Endothelial cell of umbilical vein (primary cell): ENCODE measurements around the gene SLC6A9.

Experiments
- EZH2 ChIP-seq: IDR thresholded peaks from 2 replicates; pipeline ENCODE4 v1.6.1; 2012; ENCODE audit warnings: borderline replicate concordance, low read depth, mild to moderate bottlenecking, moderate library complexity, low read length, inconsistent platforms; ENCODE audit not compliant: severe bottlenecking
- FOS ChIP-seq: IDR thresholded peaks from 2 replicates; pipeline ENCODE4 v1.6.1; 2011; ENCODE audit warnings: mild to moderate bottlenecking, low read length, moderate library complexity, borderline replicate concordance; ENCODE audit not compliant: insufficient read depth
- GATA2 ChIP-seq: IDR thresholded peaks from 2 replicates; pipeline ENCODE4 v1.7.0; 2011; ENCODE audit warnings: low read depth, mild to moderate bottlenecking, moderate library complexity, mixed read lengths, low read length; ENCODE audit not compliant: insufficient read length, insufficient read depth
- JUN ChIP-seq: IDR thresholded peaks from 2 replicates; pipeline ENCODE4 v1.6.1; 2011; ENCODE audit warnings: borderline replicate concordance, low read depth; ENCODE audit not compliant: insufficient read length, insufficient read depth
- MYC ChIP-seq: IDR thresholded peaks from one replicate; pipeline ENCODE4 v1.6.1; 2011; ENCODE audit warnings: mild to moderate bottlenecking, low read depth, low read length
- POLR2A ChIP-seq: IDR thresholded peaks from 2 replicates; pipeline ENCODE4 v1.6.1; 2012; ENCODE audit warnings: low read depth, mild to moderate bottlenecking, control low read depth, low read length
- POLR2AphosphoS5 ChIP-seq: IDR thresholded peaks from 2 replicates; pipeline ENCODE4 v1.6.1; 2012; ENCODE audit warnings: low read depth, mild to moderate bottlenecking, control low read depth, low read length, moderate library complexity; ENCODE audit not compliant: insufficient read depth
- TF ChIP-seq, protein P1 (sequence below), 2 donors: IDR thresholded peaks; 1 replicate in 1 of 2; 2 replicates in 1 of 2; pipeline ENCODE4 v1.5.1; 2011; ENCODE audit warnings: low read length in 2 of 2, mild to moderate bottlenecking in 2 of 2, moderate library complexity in 2 of 2, control low read depth in 1 of 2, inconsistent platforms in 1 of 2, low read depth in 1 of 2; ENCODE audit not compliant: insufficient read depth in 1 of 2; ENCODE audit errors: extremely low read depth in 1 of 2
- TF ChIP-seq, protein P2 (sequence below): IDR thresholded peaks from 2 replicates; pipeline ENCODE4 v1.6.1; 2011; ENCODE audit not compliant: insufficient read depth, insufficient read length

DNA sequence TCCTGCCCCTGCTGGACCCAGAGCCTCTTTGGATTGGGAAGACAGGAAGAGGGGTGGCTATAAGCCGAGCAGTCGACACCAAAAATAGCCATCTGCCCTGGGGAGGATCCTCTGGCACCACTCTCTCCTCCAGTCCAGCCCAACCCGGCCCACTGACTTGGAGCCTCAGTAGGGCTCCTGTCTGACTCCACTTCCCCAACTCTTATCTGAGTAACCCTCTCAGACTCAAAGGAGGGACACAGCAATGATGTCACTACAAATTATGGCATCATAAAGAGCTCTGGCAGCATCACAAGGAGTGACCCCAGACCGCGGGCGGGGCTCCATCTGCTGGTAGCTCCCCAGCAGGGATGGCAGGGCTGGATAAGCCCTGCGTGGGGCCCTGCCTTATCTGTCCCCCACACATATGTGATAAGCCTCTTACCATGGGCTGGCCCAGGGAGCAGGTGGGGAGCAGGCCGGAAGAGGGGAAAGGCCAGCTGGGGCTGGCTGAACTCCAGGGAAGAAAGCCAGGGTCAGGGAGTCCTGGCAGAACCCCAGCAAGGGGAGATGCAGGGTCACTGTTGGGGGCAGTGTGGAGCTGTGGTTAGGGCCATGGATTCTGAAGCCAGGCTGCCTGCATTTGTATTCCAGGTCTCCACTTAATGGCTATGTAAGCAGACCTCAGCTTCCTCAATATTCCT lies 4.6 kb upstream of the SLC6A9 start:
- TF ChIP-seq, protein P1, sequence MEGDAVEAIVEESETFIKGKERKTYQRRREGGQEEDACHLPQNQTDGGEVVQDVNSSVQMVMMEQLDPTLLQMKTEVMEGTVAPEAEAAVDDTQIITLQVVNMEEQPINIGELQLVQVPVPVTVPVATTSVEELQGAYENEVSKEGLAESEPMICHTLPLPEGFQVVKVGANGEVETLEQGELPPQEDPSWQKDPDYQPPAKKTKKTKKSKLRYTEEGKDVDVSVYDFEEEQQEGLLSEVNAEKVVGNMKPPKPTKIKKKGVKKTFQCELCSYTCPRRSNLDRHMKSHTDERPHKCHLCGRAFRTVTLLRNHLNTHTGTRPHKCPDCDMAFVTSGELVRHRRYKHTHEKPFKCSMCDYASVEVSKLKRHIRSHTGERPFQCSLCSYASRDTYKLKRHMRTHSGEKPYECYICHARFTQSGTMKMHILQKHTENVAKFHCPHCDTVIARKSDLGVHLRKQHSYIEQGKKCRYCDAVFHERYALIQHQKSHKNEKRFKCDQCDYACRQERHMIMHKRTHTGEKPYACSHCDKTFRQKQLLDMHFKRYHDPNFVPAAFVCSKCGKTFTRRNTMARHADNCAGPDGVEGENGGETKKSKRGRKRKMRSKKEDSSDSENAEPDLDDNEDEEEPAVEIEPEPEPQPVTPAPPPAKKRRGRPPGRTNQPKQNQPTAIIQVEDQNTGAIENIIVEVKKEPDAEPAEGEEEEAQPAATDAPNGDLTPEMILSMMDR (IDR thresholded peaks at IDR 0.05; ENCODE audit: extremely low read depth in 1 of 2, insufficient read depth in 1 of 2, low read depth in 1 of 2, low read length in 2 of 2) = no peak
- no peak for TF ChIP-seq POLR2A
- TF ChIP-seq, protein P2, sequence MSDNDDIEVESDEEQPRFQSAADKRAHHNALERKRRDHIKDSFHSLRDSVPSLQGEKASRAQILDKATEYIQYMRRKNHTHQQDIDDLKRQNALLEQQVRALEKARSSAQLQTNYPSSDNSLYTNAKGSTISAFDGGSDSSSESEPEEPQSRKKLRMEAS = no peak
- no peak for TF ChIP-seq GATA2
- TF ChIP-seq JUN = no peak
- TF ChIP-seq MYC = no peak
- TF ChIP-seq POLR2AphosphoS5 = no peak
- no peak for TF ChIP-seq EZH2
- TF ChIP-seq FOS = no peak
